Measurements from ENCODE around the gene FHL3. TPM values are rescaled to one million over a fixed set of nuclear protein-coding genes. Genes with fewer than 3 reads are reported as not detected.

FHL3 gene
- total and polyA plus RNA-seq, 9 of the 15 experiments (the other 6 are each of a cell fraction or from before 2014, with no cell fraction given), result 6.1 to 144 (median 34.1) TPM

DNA sequence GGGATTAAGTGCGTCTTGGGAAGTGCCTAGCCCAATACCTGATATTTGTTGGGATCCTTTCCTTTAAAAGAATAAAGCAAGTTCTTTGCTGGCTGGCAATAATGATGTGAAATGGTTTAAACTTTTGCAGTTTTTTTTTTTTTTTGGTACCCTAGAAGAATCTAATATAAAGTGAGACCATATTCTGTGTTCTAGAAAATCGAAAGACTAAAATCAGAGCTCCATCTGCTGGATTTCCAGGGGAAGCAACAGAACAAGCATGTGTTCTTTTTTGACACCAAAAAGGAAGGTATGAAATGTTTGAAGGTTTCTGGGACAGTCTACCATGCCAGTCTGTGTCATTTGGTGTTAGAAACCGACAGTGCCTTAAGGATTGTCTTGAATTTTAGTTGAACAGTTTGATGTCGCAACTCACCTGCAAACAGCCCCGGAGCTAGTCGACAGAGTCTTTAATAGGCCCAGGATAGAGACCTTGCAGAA lies 13.6 kb upstream of the FHL3 start (continued):
- TF ChIP-seq, protein P1, sequence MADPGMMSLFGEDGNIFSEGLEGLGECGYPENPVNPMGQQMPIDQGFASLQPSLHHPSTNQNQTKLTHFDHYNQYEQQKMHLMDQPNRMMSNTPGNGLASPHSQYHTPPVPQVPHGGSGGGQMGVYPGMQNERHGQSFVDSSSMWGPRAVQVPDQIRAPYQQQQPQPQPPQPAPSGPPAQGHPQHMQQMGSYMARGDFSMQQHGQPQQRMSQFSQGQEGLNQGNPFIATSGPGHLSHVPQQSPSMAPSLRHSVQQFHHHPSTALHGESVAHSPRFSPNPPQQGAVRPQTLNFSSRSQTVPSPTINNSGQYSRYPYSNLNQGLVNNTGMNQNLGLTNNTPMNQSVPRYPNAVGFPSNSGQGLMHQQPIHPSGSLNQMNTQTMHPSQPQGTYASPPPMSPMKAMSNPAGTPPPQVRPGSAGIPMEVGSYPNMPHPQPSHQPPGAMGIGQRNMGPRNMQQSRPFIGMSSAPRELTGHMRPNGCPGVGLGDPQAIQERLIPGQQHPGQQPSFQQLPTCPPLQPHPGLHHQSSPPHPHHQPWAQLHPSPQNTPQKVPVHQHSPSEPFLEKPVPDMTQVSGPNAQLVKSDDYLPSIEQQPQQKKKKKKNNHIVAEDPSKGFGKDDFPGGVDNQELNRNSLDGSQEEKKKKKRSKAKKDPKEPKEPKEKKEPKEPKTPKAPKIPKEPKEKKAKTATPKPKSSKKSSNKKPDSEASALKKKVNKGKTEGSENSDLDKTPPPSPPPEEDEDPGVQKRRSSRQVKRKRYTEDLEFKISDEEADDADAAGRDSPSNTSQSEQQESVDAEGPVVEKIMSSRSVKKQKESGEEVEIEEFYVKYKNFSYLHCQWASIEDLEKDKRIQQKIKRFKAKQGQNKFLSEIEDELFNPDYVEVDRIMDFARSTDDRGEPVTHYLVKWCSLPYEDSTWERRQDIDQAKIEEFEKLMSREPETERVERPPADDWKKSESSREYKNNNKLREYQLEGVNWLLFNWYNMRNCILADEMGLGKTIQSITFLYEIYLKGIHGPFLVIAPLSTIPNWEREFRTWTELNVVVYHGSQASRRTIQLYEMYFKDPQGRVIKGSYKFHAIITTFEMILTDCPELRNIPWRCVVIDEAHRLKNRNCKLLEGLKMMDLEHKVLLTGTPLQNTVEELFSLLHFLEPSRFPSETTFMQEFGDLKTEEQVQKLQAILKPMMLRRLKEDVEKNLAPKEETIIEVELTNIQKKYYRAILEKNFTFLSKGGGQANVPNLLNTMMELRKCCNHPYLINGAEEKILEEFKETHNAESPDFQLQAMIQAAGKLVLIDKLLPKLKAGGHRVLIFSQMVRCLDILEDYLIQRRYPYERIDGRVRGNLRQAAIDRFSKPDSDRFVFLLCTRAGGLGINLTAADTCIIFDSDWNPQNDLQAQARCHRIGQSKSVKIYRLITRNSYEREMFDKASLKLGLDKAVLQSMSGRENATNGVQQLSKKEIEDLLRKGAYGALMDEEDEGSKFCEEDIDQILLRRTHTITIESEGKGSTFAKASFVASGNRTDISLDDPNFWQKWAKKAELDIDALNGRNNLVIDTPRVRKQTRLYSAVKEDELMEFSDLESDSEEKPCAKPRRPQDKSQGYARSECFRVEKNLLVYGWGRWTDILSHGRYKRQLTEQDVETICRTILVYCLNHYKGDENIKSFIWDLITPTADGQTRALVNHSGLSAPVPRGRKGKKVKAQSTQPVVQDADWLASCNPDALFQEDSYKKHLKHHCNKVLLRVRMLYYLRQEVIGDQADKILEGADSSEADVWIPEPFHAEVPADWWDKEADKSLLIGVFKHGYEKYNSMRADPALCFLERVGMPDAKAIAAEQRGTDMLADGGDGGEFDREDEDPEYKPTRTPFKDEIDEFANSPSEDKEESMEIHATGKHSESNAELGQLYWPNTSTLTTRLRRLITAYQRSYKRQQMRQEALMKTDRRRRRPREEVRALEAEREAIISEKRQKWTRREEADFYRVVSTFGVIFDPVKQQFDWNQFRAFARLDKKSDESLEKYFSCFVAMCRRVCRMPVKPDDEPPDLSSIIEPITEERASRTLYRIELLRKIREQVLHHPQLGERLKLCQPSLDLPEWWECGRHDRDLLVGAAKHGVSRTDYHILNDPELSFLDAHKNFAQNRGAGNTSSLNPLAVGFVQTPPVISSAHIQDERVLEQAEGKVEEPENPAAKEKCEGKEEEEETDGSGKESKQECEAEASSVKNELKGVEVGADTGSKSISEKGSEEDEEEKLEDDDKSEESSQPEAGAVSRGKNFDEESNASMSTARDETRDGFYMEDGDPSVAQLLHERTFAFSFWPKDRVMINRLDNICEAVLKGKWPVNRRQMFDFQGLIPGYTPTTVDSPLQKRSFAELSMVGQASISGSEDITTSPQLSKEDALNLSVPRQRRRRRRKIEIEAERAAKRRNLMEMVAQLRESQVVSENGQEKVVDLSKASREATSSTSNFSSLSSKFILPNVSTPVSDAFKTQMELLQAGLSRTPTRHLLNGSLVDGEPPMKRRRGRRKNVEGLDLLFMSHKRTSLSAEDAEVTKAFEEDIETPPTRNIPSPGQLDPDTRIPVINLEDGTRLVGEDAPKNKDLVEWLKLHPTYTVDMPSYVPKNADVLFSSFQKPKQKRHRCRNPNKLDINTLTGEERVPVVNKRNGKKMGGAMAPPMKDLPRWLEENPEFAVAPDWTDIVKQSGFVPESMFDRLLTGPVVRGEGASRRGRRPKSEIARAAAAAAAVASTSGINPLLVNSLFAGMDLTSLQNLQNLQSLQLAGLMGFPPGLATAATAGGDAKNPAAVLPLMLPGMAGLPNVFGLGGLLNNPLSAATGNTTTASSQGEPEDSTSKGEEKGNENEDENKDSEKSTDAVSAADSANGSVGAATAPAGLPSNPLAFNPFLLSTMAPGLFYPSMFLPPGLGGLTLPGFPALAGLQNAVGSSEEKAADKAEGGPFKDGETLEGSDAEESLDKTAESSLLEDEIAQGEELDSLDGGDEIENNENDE (IDR thresholded peaks at IDR 0.05; ENCODE audit: low read depth, low read length), result no peak
